ENCODE data around the gene SCUBE2.

GRCh38 chr11:9040410-9040809 is 51.0 kb downstream of the SCUBE2 start:
- no peak for TF ChIP-seq CTCF (IDR thresholded peaks at IDR 0.05)
- no peak for TF ChIP-seq POLR2A (IDR thresholded peaks at IDR 0.05)
- no peak for TF ChIP-seq POLR2AphosphoS5 (IDR thresholded peaks at IDR 0.05)
- TF ChIP-seq EP300 (IDR thresholded peaks at IDR 0.05) = no peak

Data from sigmoid colon (tissue), 4 donors.